Mammary epithelial cell (primary cell): ENCODE results near the gene DYNC1I2.

Source experiments
- CTCF ChIP-seq, 2 donors: IDR thresholded peaks in 1 of 2; conservative IDR thresholded peaks in 1 of 2; 2 replicates each; pipeline ENCODE4 v1.5.1; 2011 to 2012; ENCODE audit warnings: inconsistent platforms in 2 of 2, low read length in 2 of 2, mild to moderate bottlenecking in 2 of 2, control low read depth in 1 of 2, low read depth in 1 of 2; ENCODE audit not compliant: insufficient read depth in 1 of 2; ENCODE audit errors: extremely low read depth in 1 of 2
- EZH2 ChIP-seq: IDR thresholded peaks from 2 replicates; pipeline ENCODE4 v1.6.1; 2012; ENCODE audit warnings: low read length, inconsistent platforms, borderline replicate concordance

- TF ChIP-seq CTCF (conservative IDR thresholded peaks at IDR 0.05 in 1 of 2, IDR thresholded peaks at IDR 0.05 in 1 of 2; ENCODE audit: extremely low read depth in 1 of 2, insufficient read depth in 1 of 2, low read depth in 1 of 2, low read length in 2 of 2) (no peak), EZH2 (no peak)
Observed at GRCh38 chr2:171792157-171792556, 104.9 kb downstream of the DYNC1I2 start.
